IMR-90 (cell line): ENCODE data around the gene PNMA5. TPM values are rescaled to one million over a fixed set of nuclear protein-coding genes. Genes with fewer than 3 reads are reported as not detected.

Source experiments
- ATAC-seq: fragments of 200-7000 bp; cut with Tn5 transposase; 2 replicates; pipeline ENCODE4 v1.9.1; 2020; ENCODE audit warnings: low read depth, mild to moderate bottlenecking, moderate library complexity
- BruUV-seq: library from RNA; stranded (reverse); fragments of 400-500 nt; replicated peaks from 2 replicates; lab custom pipeline; 2021; lab: Mats Ljungman, UMichigan
- CTCF ChIA-PET: fragments of 300-600 bp; formaldehyde crosslinking; extraction: SDS; loops from one replicate; lab custom pipeline; 2021; ENCODE audit warnings: antibody characterized with exemption; lab: Yijun Ruan, JAX
- POLR2A ChIA-PET: fragments of 300-600 bp; sonication (Branson Sonifier 250); formaldehyde crosslinking; loops from one replicate; lab custom pipeline; 2022; ENCODE audit warnings: antibody characterized with exemption; ENCODE audit not compliant: unreplicated experiment; lab: Charles Lee
- DNase-seq: peaks from one replicate; pipeline ENCODE4 v3.0.0; 2013
- H2AFZ ChIP-seq: replicated peaks from 2 replicates; pipeline ENCODE3; 2013; ENCODE audit warnings: low read length, mild to moderate bottlenecking; ENCODE audit not compliant: poor library complexity
- H2AK5ac ChIP-seq: 2 replicates; pipeline ENCODE4 v1.6.1; 2013; ENCODE audit warnings: low read depth, low read length, inconsistent platforms
- H2AK9ac ChIP-seq: replicated peaks from 2 replicates; pipeline ENCODE3; 2013; ENCODE audit warnings: mild to moderate bottlenecking, low read depth, low read length, moderate library complexity; ENCODE audit not compliant: poor library complexity
- H2BK120ac ChIP-seq: 2 replicates; pipeline ENCODE4 v1.6.1; 2013; ENCODE audit warnings: low read depth, low read length, inconsistent platforms
- H2BK15ac ChIP-seq: 3 replicates; pipeline ENCODE4 v1.6.1; 2013; ENCODE audit warnings: low read depth, low read length, inconsistent platforms
- H2BK20ac ChIP-seq: 2 replicates; pipeline ENCODE4 v1.6.1; 2013; ENCODE audit warnings: low read depth, mild to moderate bottlenecking, inconsistent platforms, low read length, moderate library complexity
- H2BK5ac ChIP-seq: 2 replicates; pipeline ENCODE4 v1.6.1; 2013; ENCODE audit warnings: mild to moderate bottlenecking, low read depth, low read length, inconsistent platforms; ENCODE audit not compliant: poor library complexity, severe bottlenecking
- H3K14ac ChIP-seq: replicated peaks from 2 replicates; pipeline ENCODE4 v1.6.1; 2013; ENCODE audit warnings: low read depth, low read length, inconsistent platforms
- H3K18ac ChIP-seq: 2 replicates; pipeline ENCODE4 v1.6.1; 2013; ENCODE audit warnings: low read depth, low read length, control low read depth
- H3K23ac ChIP-seq: 2 replicates; pipeline ENCODE4 v1.6.1; 2013; ENCODE audit warnings: low read depth, low read length, inconsistent platforms
- H3K27ac ChIP-seq: 2 replicates; pipeline ENCODE4 v1.5.1; 2013; ENCODE audit warnings: mild to moderate bottlenecking, control low read depth, low read length; ENCODE audit not compliant: insufficient read depth
- H3K27me3 ChIP-seq: 2 replicates; pipeline ENCODE4 v1.6.1; 2013; ENCODE audit warnings: low read length; ENCODE audit not compliant: control insufficient read depth, insufficient read depth
- H3K36me3 ChIP-seq: 2 replicates; pipeline ENCODE4 v1.6.1; 2013; ENCODE audit warnings: low read length, mixed read lengths; ENCODE audit not compliant: control insufficient read depth, insufficient read depth
- H3K4ac ChIP-seq: 2 replicates; pipeline ENCODE4 v1.6.1; 2013; ENCODE audit warnings: low read depth, low read length, inconsistent platforms
- H3K4me1 ChIP-seq: 2 replicates; pipeline ENCODE4 v1.6.1; 2013; ENCODE audit warnings: low read length, mixed read lengths; ENCODE audit not compliant: control insufficient read depth, insufficient read depth
- H3K4me2 ChIP-seq: 2 replicates; pipeline ENCODE4 v1.6.1; 2013; ENCODE audit warnings: low read depth, mild to moderate bottlenecking, control low read depth, low read length, moderate library complexity
- H3K4me3 ChIP-seq: 2 replicates; pipeline ENCODE4 v1.5.1; 2013; ENCODE audit warnings: low read depth, mild to moderate bottlenecking, control low read depth, low read length, moderate library complexity; ENCODE audit not compliant: insufficient read depth
- H3K56ac ChIP-seq: 2 replicates; pipeline ENCODE4 v1.6.1; 2013; ENCODE audit warnings: low read length, inconsistent platforms; ENCODE audit not compliant: insufficient read depth; ENCODE audit errors: extremely low read depth
- H3K79me1 ChIP-seq, 2 experiments: 2 replicates each; pipeline ENCODE4 v1.6.1; 2013; ENCODE audit warnings: low read length in 2 of 2, inconsistent platforms in 1 of 2, low read depth in 1 of 2
- H3K9ac ChIP-seq: 2 replicates; pipeline ENCODE4 v1.6.1; 2013; ENCODE audit warnings: low read depth, low read length, control low read depth
- H3K9me1 ChIP-seq: 2 replicates; pipeline ENCODE4 v1.6.1; 2013; ENCODE audit warnings: low read length, inconsistent platforms; ENCODE audit not compliant: insufficient read depth
- H3K9me3 ChIP-seq: 2 replicates; pipeline ENCODE4 v1.6.1; 2013; ENCODE audit warnings: low read length; ENCODE audit not compliant: control insufficient read depth, insufficient read depth
- H4K20me1 ChIP-seq: 2 replicates; pipeline ENCODE4 v1.6.1; 2013; ENCODE audit warnings: low read length, inconsistent platforms; ENCODE audit not compliant: insufficient read depth
- H4K5ac ChIP-seq: 2 replicates; pipeline ENCODE4 v1.6.1; 2013; ENCODE audit warnings: mild to moderate bottlenecking, low read depth, low read length, control low read depth
- H4K8ac ChIP-seq, 2 experiments: 2 replicates each; pipeline ENCODE4 v1.6.1; 2013; ENCODE audit warnings: low read depth in 2 of 2, low read length in 2 of 2, control low read depth in 1 of 2, inconsistent platforms in 1 of 2
- H4K91ac ChIP-seq: 2 replicates; pipeline ENCODE4 v1.6.1; 2013; ENCODE audit warnings: low read depth, low read length, inconsistent platforms; ENCODE audit not compliant: insufficient read depth
- BHLHE40 ChIP-seq: fragments of 150-350 bp; IDR thresholded peaks from 2 replicates; pipeline ENCODE4 v1.6.1; 2016; ENCODE audit warnings: mild to moderate bottlenecking, low read depth, low read length
- CEBPB ChIP-seq: IDR thresholded peaks from 2 replicates; pipeline ENCODE4 v1.6.1; 2012; ENCODE audit warnings: low read depth, low read length, improper control_type of control experiment
- CHD1 ChIP-seq: IDR thresholded peaks from 2 replicates; pipeline ENCODE4 v1.6.1; 2012; ENCODE audit warnings: low read depth, low read length, improper control_type of control experiment
- FOS ChIP-seq: fragments of 150-350 bp; IDR thresholded peaks from 2 replicates; pipeline ENCODE4 v1.6.1; 2016; ENCODE audit warnings: low read depth, low read length
- MAFK ChIP-seq: IDR thresholded peaks from 2 replicates; pipeline ENCODE4 v1.6.1; 2012; ENCODE audit warnings: low read depth, low read length, improper control_type of control experiment
- MAZ ChIP-seq: IDR thresholded peaks from 2 replicates; pipeline ENCODE4 v1.6.1; 2012; ENCODE audit warnings: low read depth, mild to moderate bottlenecking, low read length, improper control_type of control experiment, moderate library complexity, borderline replicate concordance
- MXI1 ChIP-seq: IDR thresholded peaks from 2 replicates; pipeline ENCODE4 v1.6.1; 2012; ENCODE audit warnings: low read depth, mild to moderate bottlenecking, low read length, moderate library complexity, borderline replicate concordance
- NFE2L2 ChIP-seq: fragments of 150-350 bp; IDR thresholded peaks from 2 replicates; pipeline ENCODE4 v1.6.1; 2016; ENCODE audit warnings: low read depth, mild to moderate bottlenecking, low read length
- POLR2A ChIP-seq: IDR thresholded peaks from 2 replicates; pipeline ENCODE4 v1.6.1; 2012; ENCODE audit warnings: mild to moderate bottlenecking, low read depth, low read length
- RAD21 ChIP-seq: IDR thresholded peaks from 2 replicates; pipeline ENCODE4 v1.6.1; 2012; ENCODE audit warnings: low read length, improper control_type of control experiment
- RCOR1 ChIP-seq: IDR thresholded peaks from 2 replicates; pipeline ENCODE4 v1.6.1; 2012; ENCODE audit warnings: mild to moderate bottlenecking, low read length, improper control_type of control experiment; ENCODE audit not compliant: insufficient replicate concordance
- RFX5 ChIP-seq: IDR thresholded peaks from 2 replicates; pipeline ENCODE4 v1.8.0; 2012; ENCODE audit warnings: low read depth, mild to moderate bottlenecking, low read length, moderate library complexity
- SMC3 ChIP-seq: fragments of 150-350 bp; IDR thresholded peaks from 2 replicates; pipeline ENCODE4 v1.6.1; 2016; ENCODE audit warnings: low read depth, mild to moderate bottlenecking, antibody characterized with exemption, low read length, moderate library complexity
- WGBS, 2 experiments: methylation state at CpG; one replicate each; pipeline versions ENCODE4 v1.1.5 to v1.1.7; 2013; ENCODE audit warnings: missing lambda C conversion rate in 2 of 2; ENCODE audit not compliant: insufficient read length in 1 of 2; ENCODE audit errors: extremely low coverage in 2 of 2; 5-methylcytosine and 5-hydroxymethylcytosine counted together
- dilution Hi-C: fragments of 300-500 bp; cut with HindIII; formaldehyde crosslinking; loops from one replicate; pipeline ENCODE4 v1.14.3; 2018; ENCODE audit warnings: low sequenced_read_pairs; ENCODE audit not compliant: unreplicated experiment
- in situ Hi-C: fragments of 300-500 bp; cut with MboI; formaldehyde crosslinking; loops from 3 replicates; pipeline ENCODE4 v1.14.3; 2019; ENCODE audit warnings: low sequenced_read_pairs, inconsistent platforms, mixed read lengths
- intact Hi-C: fragments of 100-400 bp; cut with micrococcal nuclease; formaldehyde crosslinking; loops from 2 replicates; pipeline ENCODE4 v1.10.0; 2022
- polyA plus RNA-seq, 3 experiments: library from polyadenylated mRNA; depleted of rRNA; stranded (reverse); fragments of >200 nt; gene quantifications; 2 replicates each; pipeline ENCODE4 v1.2.3, GENCODE V29; 2012; ENCODE audit warnings: low replicate concordance in 1 of 3
- total RNA-seq: library from RNA; depleted of rRNA; stranded (reverse); fragments of >200 nt; gene quantifications from 2 replicates; pipeline ENCODE4 v1.2.3, GENCODE V29; 2012
- TF ChIP-seq, protein P1 (sequence below): conservative IDR thresholded peaks from 2 replicates; pipeline ENCODE4 v1.5.1; 2012; ENCODE audit warnings: mild to moderate bottlenecking, low read depth, low read length, improper control_type of control experiment
- TF ChIP-seq, protein P2 (sequence below): fragments of 150-350 bp; IDR thresholded peaks from 2 replicates; pipeline ENCODE4 v1.6.1; 2016; ENCODE audit warnings: low read depth, mild to moderate bottlenecking, low read length, moderate library complexity, borderline replicate concordance
- TF ChIP-seq, protein P3 (sequence below): fragments of 150-350 bp; IDR thresholded peaks from 2 replicates; pipeline ENCODE4 v1.6.1; 2017; ENCODE audit warnings: mild to moderate bottlenecking, antibody characterized with exemption, low read length, low read depth

Gene PNMA5
- total and polyA plus RNA-seq, 2 of the 4 experiments (the other 2 are of a cell fraction): not detected

DNA sequence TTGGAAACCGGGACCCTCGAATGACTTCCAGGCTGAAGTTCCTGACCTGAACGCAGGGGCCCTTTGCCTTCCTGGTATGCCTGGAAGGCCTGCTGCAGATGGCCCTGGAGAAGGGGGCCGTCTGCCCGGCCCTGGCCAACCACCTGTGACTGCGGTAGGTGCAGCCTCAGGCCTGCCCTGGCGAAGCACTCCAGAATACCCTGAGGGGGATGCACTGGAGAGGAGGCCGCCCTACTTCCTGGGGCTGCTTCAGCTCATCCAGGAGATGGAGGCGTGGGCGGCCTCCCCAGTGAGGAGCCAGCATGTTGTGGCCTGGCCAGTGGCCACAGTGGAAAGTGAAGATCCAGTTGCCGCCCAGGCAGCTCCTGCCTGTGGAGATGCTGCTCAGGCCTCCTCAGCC lies 36.0 kb upstream of the PNMA5 start:
- no TSS peak for BruUV-seq
- Histone ChIP-seq H4K20me1 (no peaks in the 10 kb centered on the region), H2BK15ac (no peak overlapping the region), H3K4me2 (no peak overlapping the region), H2BK5ac (no peak overlapping the region), H3K79me1 (no peaks in the 10 kb centered on the region), H3K27ac (no peak overlapping the region), H2AK5ac (no peak overlapping the region), H3K18ac (no peak overlapping the region), H4K91ac (no peak overlapping the region), H3K4me3 (no peak overlapping the region), H3K9ac (no peak overlapping the region), H2BK20ac (no peak overlapping the region), H3K27me3 (no peaks in the 10 kb centered on the region; the same call in 1 of the 2 replicates), H2BK120ac (no peak overlapping the region), H4K8ac (no peak overlapping the region), H3K14ac (no peak overlapping the region), H3K9me3 (no peaks in the 10 kb centered on the region; the same call in none of the 2 replicates), H2AFZ (no peak overlapping the region), H3K4ac (no peak overlapping the region), H2AK9ac (no peak overlapping the region), H3K56ac (no peak overlapping the region), H4K5ac (no peak overlapping the region), H3K9me1 (no peaks in the 10 kb centered on the region), H3K36me3 (no peaks in the 10 kb centered on the region), H3K4me1 (no peaks in the 10 kb centered on the region), H3K23ac (no peak overlapping the region)
- DNase-seq (no peak), ATAC-seq (no peak)
- in situ Hi-C loops (loop anchor here (25.0 kb wide), 1 partner anchor 432 kb away; the partner anchor contains the start of gene HAUS7), dilution Hi-C loops (no loop called here), intact Hi-C loops (loop anchor here (5.0 kb wide), 1 partner anchor 637 kb away; no protein-coding TSS in a partner anchor)
- TF ChIP-seq BHLHE40 (no peak), CHD1 (no peak), MAZ (no peak), CEBPB (no peak), NFE2L2 (no peak), MXI1 (no peak), FOS (no peak), RAD21 (no peak), SMC3 (no peak), RFX5 (no peak), RCOR1 (no peak), MAFK (no peak), POLR2A (no peak)
- TF ChIP-seq, protein P1, sequence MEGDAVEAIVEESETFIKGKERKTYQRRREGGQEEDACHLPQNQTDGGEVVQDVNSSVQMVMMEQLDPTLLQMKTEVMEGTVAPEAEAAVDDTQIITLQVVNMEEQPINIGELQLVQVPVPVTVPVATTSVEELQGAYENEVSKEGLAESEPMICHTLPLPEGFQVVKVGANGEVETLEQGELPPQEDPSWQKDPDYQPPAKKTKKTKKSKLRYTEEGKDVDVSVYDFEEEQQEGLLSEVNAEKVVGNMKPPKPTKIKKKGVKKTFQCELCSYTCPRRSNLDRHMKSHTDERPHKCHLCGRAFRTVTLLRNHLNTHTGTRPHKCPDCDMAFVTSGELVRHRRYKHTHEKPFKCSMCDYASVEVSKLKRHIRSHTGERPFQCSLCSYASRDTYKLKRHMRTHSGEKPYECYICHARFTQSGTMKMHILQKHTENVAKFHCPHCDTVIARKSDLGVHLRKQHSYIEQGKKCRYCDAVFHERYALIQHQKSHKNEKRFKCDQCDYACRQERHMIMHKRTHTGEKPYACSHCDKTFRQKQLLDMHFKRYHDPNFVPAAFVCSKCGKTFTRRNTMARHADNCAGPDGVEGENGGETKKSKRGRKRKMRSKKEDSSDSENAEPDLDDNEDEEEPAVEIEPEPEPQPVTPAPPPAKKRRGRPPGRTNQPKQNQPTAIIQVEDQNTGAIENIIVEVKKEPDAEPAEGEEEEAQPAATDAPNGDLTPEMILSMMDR: no peak
- TF ChIP-seq, protein P2, sequence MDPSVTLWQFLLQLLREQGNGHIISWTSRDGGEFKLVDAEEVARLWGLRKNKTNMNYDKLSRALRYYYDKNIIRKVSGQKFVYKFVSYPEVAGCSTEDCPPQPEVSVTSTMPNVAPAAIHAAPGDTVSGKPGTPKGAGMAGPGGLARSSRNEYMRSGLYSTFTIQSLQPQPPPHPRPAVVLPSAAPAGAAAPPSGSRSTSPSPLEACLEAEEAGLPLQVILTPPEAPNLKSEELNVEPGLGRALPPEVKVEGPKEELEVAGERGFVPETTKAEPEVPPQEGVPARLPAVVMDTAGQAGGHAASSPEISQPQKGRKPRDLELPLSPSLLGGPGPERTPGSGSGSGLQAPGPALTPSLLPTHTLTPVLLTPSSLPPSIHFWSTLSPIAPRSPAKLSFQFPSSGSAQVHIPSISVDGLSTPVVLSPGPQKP: no peak
- TF ChIP-seq, protein P3, sequence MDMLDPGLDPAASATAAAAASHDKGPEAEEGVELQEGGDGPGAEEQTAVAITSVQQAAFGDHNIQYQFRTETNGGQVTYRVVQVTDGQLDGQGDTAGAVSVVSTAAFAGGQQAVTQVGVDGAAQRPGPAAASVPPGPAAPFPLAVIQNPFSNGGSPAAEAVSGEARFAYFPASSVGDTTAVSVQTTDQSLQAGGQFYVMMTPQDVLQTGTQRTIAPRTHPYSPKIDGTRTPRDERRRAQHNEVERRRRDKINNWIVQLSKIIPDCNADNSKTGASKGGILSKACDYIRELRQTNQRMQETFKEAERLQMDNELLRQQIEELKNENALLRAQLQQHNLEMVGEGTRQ: no peak
- ChIA-PET CTCF (interaction anchor here (0.6 kb wide), 1 partner anchor 10 kb away, joined by 3 read pairs; no protein-coding TSS in a partner anchor), POLR2A (no interaction called here)
- 76% methylated on average over 4 of the region's 11 CpGs; no CpG with 5 or more reads in 1 of the 2 experiments for WGBS, 2 experiments
